HepG2 (cell line): Measurements from ENCODE around the gene PRDM12. TPM values are rescaled to one million over a fixed set of nuclear protein-coding genes. Genes with fewer than 3 reads are reported as not detected.
A peak's percentile ranks its signal among the peaks of the same experiment; 100 is the strongest.

Experiments
- BCL6 ChIP-seq: IDR thresholded peaks from 2 replicates; pipeline ENCODE4 v1.6.1; 2016; ENCODE audit warnings: missing genetic modification reagents, missing compliant biosample characterization
- DMTF1 ChIP-seq: sonication (generic); formaldehyde crosslinking; IDR thresholded peaks from 2 replicates; pipeline ENCODE4 v1.4.0; 2020; ENCODE audit warnings: mild to moderate bottlenecking, missing genetic modification reagents
- ETV5 ChIP-seq: IDR thresholded peaks from 2 replicates; pipeline ENCODE4 v1.6.1; 2018; ENCODE audit warnings: missing biosample characterization, missing genetic modification reagents, inconsistent platforms, borderline replicate concordance
- LCORL ChIP-seq, 2 experiments: fragments of 450-650 bp in 1 of 2; sonication (generic) in 1 of 2; formaldehyde crosslinking in 1 of 2; IDR thresholded peaks; 2 replicates each; pipeline versions ENCODE4 v1.5.0 to v1.6.1; 2017 to 2020; ENCODE audit warnings: antibody characterized with exemption in 1 of 2, missing genetic modification reagents in 1 of 2
- MED13 ChIP-seq: sonication (generic); formaldehyde crosslinking; IDR thresholded peaks from 2 replicates; pipeline ENCODE4 v1.5.0; 2020; ENCODE audit warnings: missing genetic modification reagents
- MTF2 ChIP-seq: sonication (generic); formaldehyde crosslinking; IDR thresholded peaks from 2 replicates; pipeline ENCODE4 v1.5.0; 2020; ENCODE audit warnings: missing genetic modification reagents, borderline replicate concordance
- NCOA5 ChIP-seq: sonication (generic); formaldehyde crosslinking; IDR thresholded peaks from 2 replicates; pipeline ENCODE4 v1.4.0; 2020; ENCODE audit warnings: missing genetic modification reagents
- NFRKB ChIP-seq: fragments of 450-650 bp; IDR thresholded peaks from 2 replicates; pipeline ENCODE4 v1.6.1; 2017
- NRL ChIP-seq: sonication (generic); formaldehyde crosslinking; IDR thresholded peaks from 2 replicates; pipeline ENCODE4 v1.5.0; 2020; ENCODE audit warnings: missing genetic modification reagents, mild to moderate bottlenecking, moderate library complexity, borderline replicate concordance
- PAWR ChIP-seq: sonication (generic); formaldehyde crosslinking; IDR thresholded peaks from 2 replicates; pipeline ENCODE4 v1.4.0; 2020; ENCODE audit warnings: missing genetic modification reagents, mild to moderate bottlenecking, borderline replicate concordance
- STAT5B ChIP-seq: sonication (generic); formaldehyde crosslinking; IDR thresholded peaks from 2 replicates; pipeline ENCODE4 v1.4.0; 2020; ENCODE audit warnings: missing genetic modification reagents
- UBTF ChIP-seq: sonication (generic); formaldehyde crosslinking; IDR thresholded peaks from 2 replicates; pipeline ENCODE4 v1.4.0; 2020; ENCODE audit warnings: mild to moderate bottlenecking, missing genetic modification reagents
- ZBTB14 ChIP-seq: sonication (generic); formaldehyde crosslinking; IDR thresholded peaks from 2 replicates; pipeline ENCODE4 v1.4.0; 2020; ENCODE audit warnings: missing genetic modification reagents
- ZBTB38 ChIP-seq: sonication (generic); formaldehyde crosslinking; IDR thresholded peaks from 2 replicates; pipeline ENCODE4 v1.5.1; 2020; ENCODE audit warnings: mild to moderate bottlenecking, missing genetic modification reagents
- ZNF12 ChIP-seq: sonication (generic); formaldehyde crosslinking; IDR thresholded peaks from 2 replicates; pipeline ENCODE4 v1.5.0; 2020; ENCODE audit warnings: missing genetic modification reagents
- ZNF138 ChIP-seq: sonication (generic); formaldehyde crosslinking; IDR thresholded peaks from 2 replicates; pipeline ENCODE4 v1.5.0; 2020; ENCODE audit warnings: mild to moderate bottlenecking, low read depth, missing genetic modification reagents
- polyA plus RNA-seq, 8 experiments: library from polyadenylated mRNA; depleted of rRNA in 3 of 8; stranded (reverse) in 7 of 8; unstranded in 1 of 8; fragments of >200 nt; fragmentation: Illumina TruSeq in 4 of 8; extraction: Trizol in 4 of 8; gene quantifications; 2 replicates each; pipeline versions ENCODE4 v1.2.1 to v1.2.3, GENCODE V29; 2011 to 2016; ENCODE audit warnings: low read depth in 4 of 8, missing spikeins in 1 of 8, mixed read lengths in 1 of 8; ENCODE audit not compliant: insufficient read depth in 1 of 8
- total RNA-seq, 5 experiments: library from RNA; depleted of rRNA; stranded (reverse); fragments of >200 nt; fragmentation: Illumina TruSeq; extraction: Trizol; gene quantifications; 2 replicates each; pipeline ENCODE4 v1.2.3, GENCODE V29; 2016; ENCODE audit warnings: low read depth in 1 of 5
- TF ChIP-seq, protein P1 (sequence below), 2 experiments: sonication (generic) in 1 of 2; formaldehyde crosslinking in 1 of 2; IDR thresholded peaks; 2 replicates each; pipeline versions ENCODE4 v1.5.1 to v1.6.1; 2011 to 2020; ENCODE audit warnings: borderline replicate concordance in 1 of 2, low read depth in 1 of 2, low read length in 1 of 2, mild to moderate bottlenecking in 1 of 2, missing genetic modification reagents in 1 of 2, moderate library complexity in 1 of 2
- TF ChIP-seq, protein P2 (sequence below): sonication (generic); formaldehyde crosslinking; IDR thresholded peaks from 2 replicates; pipeline ENCODE4 v1.5.0; 2020; ENCODE audit warnings: mild to moderate bottlenecking, low read depth, missing genetic modification reagents, borderline replicate concordance
- TF ChIP-seq, protein P3 (sequence below): sonication (generic); formaldehyde crosslinking; IDR thresholded peaks from 2 replicates; pipeline ENCODE4 v1.5.0; 2020; ENCODE audit warnings: missing genetic modification reagents, mild to moderate bottlenecking, borderline replicate concordance

The PRDM12 gene
- total and polyA plus RNA-seq, 2 of the 13 experiments (the other 11 are each of a cell fraction or from before 2014, with no cell fraction given): 0.04 to 0.07 TPM

GRCh38 chr9:130712564-130713285, 48.3 kb downstream of the PRDM12 start (continued):
- TF ChIP-seq, protein P1, sequence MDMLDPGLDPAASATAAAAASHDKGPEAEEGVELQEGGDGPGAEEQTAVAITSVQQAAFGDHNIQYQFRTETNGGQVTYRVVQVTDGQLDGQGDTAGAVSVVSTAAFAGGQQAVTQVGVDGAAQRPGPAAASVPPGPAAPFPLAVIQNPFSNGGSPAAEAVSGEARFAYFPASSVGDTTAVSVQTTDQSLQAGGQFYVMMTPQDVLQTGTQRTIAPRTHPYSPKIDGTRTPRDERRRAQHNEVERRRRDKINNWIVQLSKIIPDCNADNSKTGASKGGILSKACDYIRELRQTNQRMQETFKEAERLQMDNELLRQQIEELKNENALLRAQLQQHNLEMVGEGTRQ (IDR thresholded peaks at IDR 0.05; ENCODE audit: low read depth, low read length): 0 out of 2 replicates have a peak, but pooled peaks have one; percentile 8
- TF ChIP-seq, protein P1 (CRISPR knock-in tag; IDR thresholded peaks at IDR 0.05; ENCODE audit: borderline replicate concordance): no peak
- TF ChIP-seq MED13 (CRISPR knock-in tag) (no peak; the same call in 1 of the 2 replicates), ZNF12 (no peak), DMTF1 (CRISPR knock-in tag) (no peak), UBTF (CRISPR knock-in tag) (peak; percentile 59; the same call in 1 of the 2 replicates), NFRKB (no peak), MTF2 (CRISPR knock-in tag) (no peak), BCL6 (CRISPR knock-in tag) (no peak), PAWR (no peak), ZBTB14 (CRISPR knock-in tag) (no peak), ZNF138 (CRISPR knock-in tag) (no peak), NCOA5 (CRISPR knock-in tag) (no peak), ETV5 (CRISPR knock-in tag) (peak; percentile 23; the same call in 1 of the 2 replicates), ZBTB38 (CRISPR knock-in tag) (no peak), NRL (CRISPR knock-in tag) (peak; percentile 13; the same call in 1 of the 2 replicates), STAT5B (CRISPR knock-in tag) (no peak), LCORL (IDR thresholded peaks at IDR 0.05) (no peak), LCORL (CRISPR knock-in tag; IDR thresholded peaks at IDR 0.05) (peak; percentile 53; the same call in 1 of the 2 replicates)
- TF ChIP-seq, protein P2, sequence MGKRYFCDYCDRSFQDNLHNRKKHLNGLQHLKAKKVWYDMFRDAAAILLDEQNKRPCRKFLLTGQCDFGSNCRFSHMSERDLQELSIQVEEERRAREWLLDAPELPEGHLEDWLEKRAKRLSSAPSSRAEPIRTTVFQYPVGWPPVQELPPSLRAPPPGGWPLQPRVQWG: no peak
- TF ChIP-seq, protein P3, sequence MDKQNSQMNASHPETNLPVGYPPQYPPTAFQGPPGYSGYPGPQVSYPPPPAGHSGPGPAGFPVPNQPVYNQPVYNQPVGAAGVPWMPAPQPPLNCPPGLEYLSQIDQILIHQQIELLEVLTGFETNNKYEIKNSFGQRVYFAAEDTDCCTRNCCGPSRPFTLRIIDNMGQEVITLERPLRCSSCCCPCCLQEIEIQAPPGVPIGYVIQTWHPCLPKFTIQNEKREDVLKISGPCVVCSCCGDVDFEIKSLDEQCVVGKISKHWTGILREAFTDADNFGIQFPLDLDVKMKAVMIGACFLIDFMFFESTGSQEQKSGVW (CRISPR knock-in tag): no peak
